Measurements from ENCODE around the gene KICS2.

GRCh38 chr12:64255249-64255648 is 33.2 kb upstream of the KICS2 start:
- no peak for TF ChIP-seq CTCF (IDR thresholded peaks at IDR 0.05 in 8 of 11, conservative IDR thresholded peaks at IDR 0.05 in 3 of 11)
- no peak for TF ChIP-seq POLR2AphosphoS5 (IDR thresholded peaks at IDR 0.05)

All from spleen (tissue), 7 donors.